Activated CD4-positive, alpha-beta T cell treated with anti-CD3 and anti-CD28 coated beads for 36 hours (primary cell): Measurements from ENCODE around the gene PRR14L. TPM values are rescaled to one million over a fixed set of nuclear protein-coding genes. Genes with fewer than 3 reads are reported as not detected.
"Not testable (repeated sequence)": the region's sequence is repeated elsewhere in the genome, so short reads cannot be mapped to it uniquely, and the experiment has no call there.

Experiments
- ATAC-seq: fragments of 200-7000 bp; cut with Tn5 transposase; one replicate; pipeline ENCODE4 v1.10.0; 2021; ENCODE audit warnings: mild to moderate bottlenecking, moderate library complexity
- CTCF ChIA-PET: fragments of 350-600 bp; sonication (Branson Sonifier 250); formaldehyde crosslinking; loops from one replicate; lab custom pipeline; 2021; ENCODE audit warnings: antibody characterized with exemption; lab: Charles Lee
- POLR2A ChIA-PET: fragments of 350-600 bp; sonication (Branson Sonifier 250); formaldehyde crosslinking; loops from one replicate; lab custom pipeline; 2021; ENCODE audit warnings: antibody characterized with exemption, inconsistent platforms; lab: Charles Lee
- DNase-seq: peaks from one replicate; pipeline ENCODE4 v3.0.0-alpha.2; 2020
- H3K27ac Mint-ChIP-seq: one replicate; pipeline ENCODE4 v1.8.0; 2021; ENCODE audit warnings: mixed read lengths
- H3K27me3 Mint-ChIP-seq: one replicate; pipeline ENCODE4 v1.8.0; 2021; ENCODE audit warnings: mixed read lengths
- H3K36me3 Mint-ChIP-seq: one replicate; pipeline ENCODE4 v1.8.0; 2021; ENCODE audit warnings: low read depth, mixed read lengths
- H3K4me1 Mint-ChIP-seq: one replicate; pipeline ENCODE4 v1.8.0; 2021; ENCODE audit warnings: mixed read lengths
- H3K4me3 Mint-ChIP-seq: one replicate; pipeline ENCODE4 v1.8.0; 2021; ENCODE audit warnings: mild to moderate bottlenecking, moderate library complexity, mixed read lengths
- H3K9me3 Mint-ChIP-seq: one replicate; pipeline ENCODE4 v1.8.0; 2021; ENCODE audit warnings: low read depth, mixed read lengths
- intact Hi-C, 2 experiments: fragments of 100-400 bp; cut with DNase I in 1 of 2; cut with micrococcal nuclease in 1 of 2; formaldehyde crosslinking; loops; one replicate each; pipeline versions ENCODE4 v1.14.2 to v1.15.1; 2022 to 2024; cut with DNase I, micrococcal nuclease
- total RNA-seq, 2 experiments: library from RNA; stranded (reverse); gene quantifications; one replicate each; pipeline ENCODE4 v1.2.3, GENCODE V29; 2021

PRR14L gene
- total RNA-seq, 2 experiments from 2014 or later = 48.2 to 52.2 TPM

DNA sequence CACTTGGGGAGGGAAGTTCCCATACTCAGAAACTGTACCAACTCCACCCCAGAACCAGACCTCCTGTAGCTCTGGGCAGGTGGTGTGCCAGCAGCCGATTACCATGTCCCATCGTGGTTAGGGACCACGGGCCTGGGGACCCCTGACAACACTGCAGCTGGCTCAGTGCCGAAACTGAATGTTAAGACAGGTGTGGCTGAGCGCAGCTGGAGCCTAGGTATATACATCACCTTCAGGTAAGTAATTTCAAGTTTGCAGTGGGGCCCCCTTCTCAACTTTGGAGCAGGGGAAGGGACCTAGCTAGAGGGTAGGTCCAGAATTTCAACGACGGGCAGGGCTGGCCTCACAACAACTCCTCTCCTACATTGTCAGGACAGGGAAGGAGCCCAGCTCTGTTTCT, 67.2 kb downstream of the PRR14L start:
- Mint-ChIP-seq H3K36me3 (peaks cover 13% of the 10 kb centered on the region), H3K27me3 (no peaks in the 10 kb centered on the region), H3K4me3 (no peak overlapping the region), H3K27ac (no peak overlapping the region), H3K9me3 (no peaks in the 10 kb centered on the region), H3K4me1 (peaks cover 2% of the 10 kb centered on the region)
- intact Hi-C loops = no loop called here
- CTCF ChIA-PET = interaction anchor here (0.7 to 2.3 kb wide), 4 partner anchors 10 to 160 kb away, joined by 3 to 12 read pairs (median 4); no protein-coding TSS in a partner anchor
- ATAC-seq = no peak
- no peak for DNase-seq
- POLR2A ChIA-PET = no interaction called here

DNA sequence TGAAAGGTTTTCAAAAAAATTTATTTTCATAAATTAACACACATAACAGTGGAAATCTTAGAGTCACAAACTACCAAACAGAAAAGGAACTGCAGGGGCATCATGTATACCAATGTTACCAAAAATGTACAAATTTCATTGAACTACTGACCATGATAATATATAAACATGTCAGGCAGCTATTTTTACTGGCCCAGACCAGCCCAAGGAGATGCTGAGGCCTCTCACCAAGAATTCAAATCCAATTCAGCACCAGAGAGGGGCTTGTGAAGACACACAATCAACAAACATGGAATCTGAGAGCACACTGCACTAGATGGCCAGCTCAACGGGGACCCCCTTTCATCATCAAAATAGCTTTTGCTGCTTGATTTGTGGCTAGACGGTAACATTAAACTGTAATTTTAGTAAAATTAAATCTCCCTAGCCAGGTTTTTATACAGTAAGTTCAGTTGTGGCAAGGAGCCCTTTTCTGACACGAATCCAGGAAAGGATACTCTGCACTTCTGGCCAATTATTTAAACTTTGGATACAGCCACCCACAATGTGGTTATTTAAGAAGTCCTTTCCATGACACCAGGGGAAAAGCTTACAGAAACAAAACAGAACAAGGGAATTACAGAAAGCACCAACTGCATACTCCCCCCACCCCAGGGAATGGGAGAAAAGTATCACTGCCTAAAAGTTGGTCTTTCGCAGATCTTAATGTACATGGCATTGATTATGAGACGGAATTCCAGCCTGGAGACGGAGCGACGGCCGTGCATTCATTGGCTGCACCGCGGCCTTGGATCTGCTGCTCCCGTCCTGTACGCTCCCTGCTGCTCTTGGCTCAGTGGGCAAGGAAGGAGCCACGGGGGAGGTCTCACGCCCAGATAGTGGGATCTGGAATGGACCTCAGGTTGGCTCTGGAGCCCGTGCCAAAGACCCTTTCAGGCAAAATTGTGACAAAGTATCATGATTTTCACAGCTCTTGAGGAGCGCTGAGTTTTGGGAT, 68.3 kb downstream of the PRR14L start:
- H3K27me3 Mint-ChIP-seq = no peaks in the 10 kb centered on the region
- intact Hi-C loops = no loop called here
- ChIA-PET CTCF (interaction anchor here (0.6 to 2.3 kb wide), 7 partner anchors 11 to 1635 kb away, joined by 3 to 12 read pairs (median 4); partner anchors contain the start of gene PISD), POLR2A (no interaction called here)
- peaks cover 6% of the 10 kb centered on the region for H3K4me1 Mint-ChIP-seq
- ATAC-seq = no peak
- H3K4me3 Mint-ChIP-seq = no peak overlapping the region
- H3K27ac Mint-ChIP-seq = peak overlapping the region; percentile 17
- no peaks in the 10 kb centered on the region for H3K9me3 Mint-ChIP-seq
- peaks cover 7% of the 10 kb centered on the region for H3K36me3 Mint-ChIP-seq
- no peak for DNase-seq

DNA sequence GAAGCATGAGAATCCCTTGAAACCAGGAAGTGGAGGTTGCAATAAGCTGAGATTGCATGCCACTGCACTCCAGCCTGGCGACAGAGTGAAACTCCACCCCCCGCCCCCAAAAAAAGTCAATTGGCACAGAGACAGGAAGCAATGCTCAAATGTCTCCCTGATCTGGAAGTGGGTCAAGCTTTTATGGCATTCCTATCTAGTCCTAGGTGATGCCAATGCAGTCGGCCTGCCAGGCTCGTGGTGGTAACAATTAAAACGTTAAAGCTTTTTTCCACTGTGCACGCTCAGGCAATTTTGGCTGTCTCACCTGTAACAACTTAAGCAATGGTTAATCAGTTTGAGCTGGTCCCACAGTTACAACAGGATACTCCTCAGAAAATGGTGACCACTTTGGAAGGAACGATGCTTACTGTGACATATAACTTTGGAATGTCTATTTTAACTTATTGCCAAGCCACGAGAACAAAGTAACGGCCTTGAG, 69.0 kb downstream of the PRR14L start:
- CTCF ChIA-PET = interaction anchor here (0.9 to 1.1 kb wide), 3 partner anchors 19 to 1634 kb away, joined by 3 to 7 read pairs (median 4); partner anchors contain the start of gene PISD
- no peaks in the 10 kb centered on the region for H3K27me3 Mint-ChIP-seq
- H3K27ac Mint-ChIP-seq = no peak overlapping the region
- intact Hi-C loops = no loop called here
- no peak for DNase-seq
- no peak for ATAC-seq
- H3K4me1 Mint-ChIP-seq = peaks cover 13% of the 10 kb centered on the region
- H3K36me3 Mint-ChIP-seq = peaks cover 9% of the 10 kb centered on the region
- POLR2A ChIA-PET = no interaction called here
- no peak overlapping the region for H3K4me3 Mint-ChIP-seq
- no peaks in the 10 kb centered on the region for H3K9me3 Mint-ChIP-seq

DNA sequence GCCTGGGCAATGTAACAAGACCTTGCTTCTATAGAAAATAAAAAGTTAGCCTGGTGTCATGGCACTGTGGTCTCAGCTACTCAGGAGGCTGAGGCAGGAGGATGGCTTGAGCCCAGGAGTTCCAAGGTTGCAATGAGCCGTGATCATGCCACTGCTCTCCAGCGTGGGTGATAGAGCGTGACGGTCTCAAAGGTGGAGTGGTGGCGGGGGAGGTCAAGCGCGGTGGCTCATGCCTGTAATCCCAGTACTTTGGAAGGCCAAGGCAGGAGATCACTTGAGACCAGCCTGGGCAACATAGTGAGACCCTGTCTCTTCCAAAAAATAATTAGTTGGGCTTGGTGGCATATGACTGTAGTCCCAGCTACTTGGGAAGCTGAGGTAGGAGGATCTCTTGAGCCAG, 71.2 kb downstream of the PRR14L start:
- Mint-ChIP-seq H3K9me3 (no peaks in the 10 kb centered on the region), H3K27me3 (no peaks in the 10 kb centered on the region), H3K27ac (no peak overlapping the region), H3K36me3 (peaks cover 3% of the 10 kb centered on the region), H3K4me1 (peaks cover 13% of the 10 kb centered on the region), H3K4me3 (no peak overlapping the region)
- ChIA-PET POLR2A (no interaction called here), CTCF (no interaction called here)
- intact Hi-C loops = no loop called here
- DNase-seq (no peak), ATAC-seq (no peak)

DNA sequence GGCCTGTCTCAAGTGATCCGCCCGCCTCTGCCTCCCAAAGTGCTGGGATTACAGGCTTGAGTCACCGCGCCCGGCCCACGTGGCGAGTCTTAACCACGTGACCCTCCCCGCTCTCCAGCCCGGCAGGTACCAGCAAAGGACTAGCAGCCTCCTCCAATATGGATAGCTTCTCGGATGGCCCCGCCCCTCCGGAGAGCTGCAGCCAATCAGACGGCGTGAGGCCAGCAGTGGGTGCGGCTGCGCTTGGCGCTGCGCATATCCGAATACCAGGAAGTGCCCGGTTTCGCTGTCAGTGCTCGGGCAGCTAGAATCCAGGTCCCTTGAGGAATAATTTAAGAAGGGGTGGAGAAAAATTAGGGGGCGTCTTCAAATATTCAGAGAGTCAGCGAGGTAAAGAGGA, 73.2 kb downstream of the PRR14L start:
- peak; percentile 100 for ATAC-seq
- H3K4me1 Mint-ChIP-seq = peaks cover 13% of the 10 kb centered on the region
- H3K9me3 Mint-ChIP-seq = no peaks in the 10 kb centered on the region
- ChIA-PET CTCF (interaction anchor here (0.6 to 3.5 kb wide), 8 partner anchors 8 to 800 kb away, joined by 3 to 30 read pairs (median 3); partner anchors contain the start of gene PISD), POLR2A (interaction anchor here (0.6 to 1.3 kb wide), 5 partner anchors 11 to 450 kb away, joined by 3 to 12 read pairs (median 4); partner anchors contain the start of gene PISD)
- peak overlapping the region; percentile 89 for H3K27ac Mint-ChIP-seq
- DNase-seq = peak; percentile 95
- intact Hi-C loops = loop anchor here in 1 of 2 experiments (1.0 kb wide), 4 partner anchors 14 to 462 kb away; partner anchors contain the start of genes PISD, PRR14L and YWHAH
- H3K27me3 Mint-ChIP-seq = no peaks in the 10 kb centered on the region
- peak overlapping the region; percentile 76 for H3K4me3 Mint-ChIP-seq
- peaks cover 3% of the 10 kb centered on the region for H3K36me3 Mint-ChIP-seq

DNA sequence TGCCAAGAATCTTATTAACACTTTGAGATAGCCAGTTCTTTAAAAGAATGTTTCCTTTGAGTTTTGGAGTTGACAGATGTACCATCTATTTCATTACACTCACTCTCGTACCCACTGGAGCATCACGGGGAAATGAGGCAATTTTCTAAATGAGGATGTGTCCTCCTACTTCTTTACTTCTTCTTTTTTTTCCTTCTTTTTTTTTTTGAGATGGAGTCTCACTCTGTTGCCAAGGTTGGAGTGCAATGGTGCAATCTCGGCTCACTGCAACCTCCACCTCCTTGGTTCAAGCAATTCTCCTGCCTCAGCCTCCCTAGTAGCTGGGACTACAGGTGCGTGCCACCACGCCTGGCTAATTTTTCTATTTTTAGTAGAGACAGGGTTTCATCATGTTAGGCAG, 75.7 kb downstream of the PRR14L start:
- peaks cover 13% of the 10 kb centered on the region for H3K4me1 Mint-ChIP-seq
- H3K36me3 Mint-ChIP-seq, H3K4me3 Mint-ChIP-seq, intact Hi-C loops, DNase-seq, H3K27ac Mint-ChIP-seq, ATAC-seq, H3K9me3 Mint-ChIP-seq, POLR2A ChIA-PET, H3K27me3 Mint-ChIP-seq: not testable (repeated sequence)
- CTCF ChIA-PET = interaction anchor here (3.5 kb wide), 1 partner anchor 8 kb away, joined by 30 read pairs; no protein-coding TSS in a partner anchor

DNA sequence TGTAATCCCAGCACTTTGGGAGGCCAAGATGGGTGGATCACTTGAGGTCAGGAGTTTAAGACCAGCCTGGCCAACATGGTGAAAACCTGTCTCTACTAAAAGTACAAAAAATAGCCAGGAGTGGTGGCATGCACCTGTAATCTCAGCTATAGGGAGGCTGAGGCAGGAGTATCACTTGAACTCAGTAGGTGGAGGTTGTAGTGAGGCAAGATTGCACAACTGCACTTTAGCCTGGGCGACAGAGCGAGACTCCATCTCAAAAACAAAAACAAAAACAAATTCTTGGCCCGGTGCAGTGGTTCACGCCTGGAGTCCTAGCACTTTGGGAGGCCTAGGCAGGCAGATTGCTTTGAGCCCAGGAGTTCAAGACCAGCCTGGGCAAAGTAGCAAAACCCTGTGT, 81.1 kb downstream of the PRR14L start:
- H3K4me1 Mint-ChIP-seq, H3K27ac Mint-ChIP-seq, POLR2A ChIA-PET, H3K9me3 Mint-ChIP-seq, DNase-seq, H3K36me3 Mint-ChIP-seq, ATAC-seq, H3K4me3 Mint-ChIP-seq, H3K27me3 Mint-ChIP-seq: not testable (repeated sequence)
- intact Hi-C loops = loop anchor here (5.0 to 10.0 kb wide), 4 partner anchors 166 to 536 kb away; partner anchors contain the start of gene RFPL2 (in 1 of the 2)
- CTCF ChIA-PET = interaction anchor here (0.6 to 1.6 kb wide), 3 partner anchors 44 to 301 kb away, joined by 3 to 5 read pairs (median 3); no protein-coding TSS in a partner anchor

DNA sequence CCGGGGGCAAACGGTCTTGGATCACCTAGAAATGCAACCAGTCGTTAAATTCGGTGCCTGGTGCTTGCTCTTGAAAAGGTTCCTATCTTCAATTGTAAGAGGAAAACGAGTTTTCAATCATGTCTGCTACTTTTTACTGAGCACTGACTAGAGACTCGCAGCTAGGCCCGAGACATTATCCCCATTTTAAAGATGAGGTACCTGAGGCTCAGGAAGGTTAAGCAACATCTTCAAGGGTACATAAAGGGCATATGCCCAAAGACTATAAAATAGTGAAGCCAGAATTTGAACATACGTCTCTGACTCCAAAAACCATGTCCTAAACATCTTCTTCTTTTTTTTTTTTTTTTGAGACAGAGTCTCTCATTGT, 87.3 kb downstream of the PRR14L start:
- POLR2A ChIA-PET = interaction anchor here (0.6 to 2.1 kb wide), 13 partner anchors 14 to 812 kb away, joined by 3 to 14 read pairs (median 5); partner anchors contain the start of genes DEPDC5 and PRR14L
- ATAC-seq = no peak
- peak overlapping the region; percentile 84 for H3K4me3 Mint-ChIP-seq

DNA sequence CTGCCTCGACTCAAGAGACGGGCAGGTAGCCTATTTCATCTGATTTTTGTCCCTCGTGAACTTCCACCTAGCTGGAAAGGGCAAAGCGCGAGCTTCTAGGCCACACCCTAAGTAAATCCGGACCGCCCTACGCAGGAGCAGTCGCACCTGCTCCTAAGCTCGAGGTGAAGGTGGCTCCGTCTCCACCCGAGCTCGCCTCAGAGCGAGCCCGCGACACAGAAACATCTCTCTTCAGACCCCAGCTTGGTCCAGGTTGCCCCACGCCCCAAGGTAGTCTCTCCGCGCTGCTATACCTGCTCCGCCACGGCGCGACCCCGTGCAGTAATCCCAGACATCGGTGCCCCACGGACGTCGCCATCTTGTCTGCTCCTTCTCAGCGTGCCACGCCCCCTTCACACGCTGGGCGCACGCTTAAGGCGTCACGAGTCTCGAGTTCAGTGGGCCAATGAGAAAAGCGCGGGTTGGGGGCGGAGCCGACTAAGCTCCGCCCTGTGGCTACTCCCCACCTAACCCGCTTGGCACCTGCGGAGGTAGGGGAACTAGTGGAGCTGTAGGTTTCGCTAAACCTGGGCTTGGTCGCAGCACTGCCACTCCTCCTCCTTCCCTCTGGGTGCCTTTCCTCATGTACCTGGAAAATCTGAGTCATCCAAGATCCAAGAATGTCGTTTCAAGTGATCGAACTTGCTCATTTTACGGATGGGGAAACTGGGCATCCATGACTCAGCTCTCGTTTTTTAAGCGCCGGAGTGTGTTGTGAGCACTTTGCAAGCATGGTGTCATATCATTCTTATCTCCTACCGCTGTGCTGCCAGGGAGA, 87.9 kb downstream of the PRR14L start, which contains the start of gene PISD:
TSS of gene PISD (minus strand) at position 365 of the 817 bp plus-strand sequence. CDS start at position 358, 7 bp downstream.
- peak within 1 kb of the TSS; percentile 94 for H3K27ac Mint-ChIP-seq
- no peaks in the 10 kb centered on the region for H3K9me3 Mint-ChIP-seq
- H3K4me1 Mint-ChIP-seq = peaks cover 30% of the 10 kb centered on the region
- H3K36me3 Mint-ChIP-seq = no peaks in the 10 kb centered on the region
- H3K4me3 Mint-ChIP-seq = peak within 1 kb of the TSS; percentile 84
- peak; percentile 89 for ATAC-seq
- POLR2A ChIA-PET = interaction anchor here (0.6 to 2.1 kb wide), 13 partner anchors 15 to 289 kb away, joined by 3 to 14 read pairs (median 4); partner anchors contain the start of genes DEPDC5 and PRR14L
- CTCF ChIA-PET = interaction anchor here (0.6 to 5.6 kb wide), 20 partner anchors 9 to 370 kb away, joined by 3 to 37 read pairs (median 3); partner anchors contain the start of genes PIK3IP1 and PRR14L
- DNase-seq = peak; percentile 98
- H3K27me3 Mint-ChIP-seq = peaks cover 2% of the 10 kb centered on the region
- intact Hi-C loops = loop anchor here (1.0 to 10.0 kb wide), 16 partner anchors 14 to 813 kb away; partner anchors contain the start of genes DRG1 (in 1 of the 2), FBXO7 (in 1 of the 2), PRR14L (in 1 of the 2) and RFPL2 (in 1 of the 2)

More for the DNA sequence above, 87.3 kb downstream of the PRR14L start:
- intact Hi-C loops = loop anchor here (1.0 to 10.0 kb wide), 15 partner anchors 14 to 812 kb away; partner anchors contain the start of genes DRG1 (in 1 of the 2), FBXO7 (in 1 of the 2), PRR14L (in 1 of the 2) and RFPL2 (in 1 of the 2)
- H3K27ac Mint-ChIP-seq = peak overlapping the region; percentile 94
- H3K4me1 Mint-ChIP-seq = peaks cover 29% of the 10 kb centered on the region
- DNase-seq = no peak
- no peaks in the 10 kb centered on the region for H3K9me3 Mint-ChIP-seq
- CTCF ChIA-PET = interaction anchor here (0.7 to 5.6 kb wide), 13 partner anchors 10 to 429 kb away, joined by 3 to 37 read pairs (median 3); partner anchors contain the start of gene PRR14L
- H3K36me3 Mint-ChIP-seq = no peaks in the 10 kb centered on the region
- H3K27me3 Mint-ChIP-seq = peaks cover 2% of the 10 kb centered on the region

DNA sequence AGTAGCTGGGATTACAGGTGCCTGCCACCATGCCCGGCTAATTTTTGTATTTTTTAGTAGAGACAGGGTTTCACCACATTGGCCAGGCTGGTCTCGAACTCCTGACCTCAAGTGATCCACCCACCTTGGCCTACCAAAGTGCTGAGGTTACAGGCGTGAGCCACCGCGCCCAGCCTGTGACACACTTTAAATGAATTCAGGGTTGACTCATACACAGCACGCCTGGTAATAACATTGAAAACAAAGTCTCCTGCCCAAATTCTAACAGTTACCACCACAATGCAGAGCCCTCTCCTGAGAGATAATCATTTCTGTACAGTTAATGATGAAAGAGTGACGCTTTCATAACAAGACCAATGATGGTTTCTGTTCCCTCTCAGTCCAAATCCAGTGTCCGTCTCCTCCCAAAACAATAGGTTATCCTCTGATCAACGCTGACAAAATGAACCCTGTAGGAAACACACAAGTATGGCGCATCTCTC, 89.0 kb downstream of the PRR14L start:
- intact Hi-C loops = loop anchor here (2.0 to 10.0 kb wide), 6 partner anchors 14 to 751 kb away; partner anchors contain the start of genes RFPL2 (in 1 of the 2) and RTCB (in 1 of the 2)
- CTCF ChIA-PET = interaction anchor here (0.7 to 5.6 kb wide), 7 partner anchors 20 to 310 kb away, joined by 3 to 37 read pairs (median 4); no protein-coding TSS in a partner anchor
- not testable (repeated sequence) for H3K9me3 Mint-ChIP-seq, H3K36me3 Mint-ChIP-seq, H3K27me3 Mint-ChIP-seq
- H3K27ac Mint-ChIP-seq = peak overlapping the region; percentile 94
- H3K4me1 Mint-ChIP-seq = peaks cover 30% of the 10 kb centered on the region
- DNase-seq (peak; percentile 78), ATAC-seq (peak; percentile 49)
- H3K4me3 Mint-ChIP-seq = peak overlapping the region; percentile 84
- POLR2A ChIA-PET = interaction anchor here (0.8 to 2.1 kb wide), 3 partner anchors 16 to 88 kb away, joined by 4 to 14 read pairs (median 12); no protein-coding TSS in a partner anchor
